Measurements from ENCODE around the gene AKAP5. TPM values are rescaled to one million over a fixed set of nuclear protein-coding genes. Genes with fewer than 3 reads are reported as not detected.

AKAP5 gene
- total RNA-seq, 1 donor from 2014 or later, result 2.9 TPM

Other genes with a start within 250 kb of the AKAP5 start
- gene ESR2, start 171.1 kb upstream of the AKAP5 start, total RNA-seq, result 0.16 TPM in 1 of 2 replicates, not detected in the other
- 51.3 and 56.9 TPM in 2 replicates for gene MTHFD1, start 77.1 kb upstream of the AKAP5 start, total RNA-seq
- 9.5 and 9.7 TPM in 2 replicates for gene ZBTB25, start 38.3 kb downstream of the AKAP5 start, total RNA-seq
- gene ZBTB1, start 39.3 kb downstream of the AKAP5 start, total RNA-seq, result 43.0 and 45.2 TPM in 2 replicates
- gene HSPA2, start 75.2 kb downstream of the AKAP5 start, total RNA-seq, result 2.8 and 3.5 TPM in 2 replicates
- gene PPP1R36, start 84.5 kb downstream of the AKAP5 start, total RNA-seq, result 0.91 and 0.94 TPM in 2 replicates
- 84.1 and 98.6 TPM in 2 replicates for gene PLEKHG3, start 238.9 kb downstream of the AKAP5 start, total RNA-seq

All from astrocyte (in vitro differentiated cells and primary cell).